ENCODE data around the gene STXBP1. TPM values are rescaled to one million over a fixed set of nuclear protein-coding genes. Genes with fewer than 3 reads are reported as not detected.
"Not testable (repeated sequence)": the region's sequence is repeated elsewhere in the genome, so short reads cannot be mapped to it uniquely, and the experiment has no call there.

STXBP1 gene
- total and polyA plus RNA-seq, 12 donors = 14.4 to 59.2 (median 46.4) TPM

GRCh38 chr9:127611603-127611898 lies 526 bp upstream of the STXBP1 start:
- no peak for TF ChIP-seq CTCF (IDR thresholded peaks at IDR 0.05)
- H3K36me3 ChIP-seq = no peaks in the 10 kb centered on the region
- H3K4me1 ChIP-seq = peaks cover 0 to 57% (median 38%) of the 10 kb centered on the region in 9 donors
- DNase-seq (no peak), ATAC-seq (peak in 3 of 8 donors; percentile 0 to 2 (median 1))
- peak overlapping the region in 9 of 10 donors; percentile 30 to 98 (median 78) for H3K27ac ChIP-seq
- H3K27me3 ChIP-seq = peaks cover 0 to 35% (median 0%) of the 10 kb centered on the region in 7 donors
- H3K4me3 ChIP-seq = peak overlapping the region in 9 of 10 donors; percentile 65 to 98 (median 90)
- H3K9me3 ChIP-seq = no peaks in the 10 kb centered on the region
- intact Hi-C loops (cut with DNase I) = loop anchor here in 4 of 10 donors (5.0 to 10.0 kb wide), 2 partner anchors 53 to 106 kb away; partner anchors contain the start of genes PTRH1 (in 3 of the 4) and TTC16 (in 3 of the 4)
- WGBS, 2 donors = 2 to 6% methylated on average over 11 of the region's 11 CpGs

GRCh38 chr9:127612939-127613582 lies 984 bp downstream of the STXBP1 start:
- 1 to 3% methylated on average over 41 of the region's 41 CpGs for WGBS, 2 donors
- Histone ChIP-seq H3K9me3 (no peaks in the 10 kb centered on the region), H3K4me3 (peak overlapping the region; percentile 65 to 98 (median 88)), H3K4me1 (peaks cover 0 to 43% (median 23%) of the 10 kb centered on the region in 9 donors), H3K36me3 (no peaks in the 10 kb centered on the region), H3K27me3 (peaks cover 0 to 35% (median 0%) of the 10 kb centered on the region in 7 donors), H3K27ac (peak overlapping the region; percentile 60 to 98 (median 94))
- ATAC-seq (peak; percentile 59 to 81 (median 73)), DNase-seq (peak; percentile 83 to 84)
- TF ChIP-seq CTCF (IDR thresholded peaks at IDR 0.05) = no peak
- intact Hi-C loops (cut with DNase I) = loop anchor here in 4 of 10 donors (1.0 to 10.0 kb wide), 3 partner anchors 20 to 104 kb away; partner anchors contain the start of genes PTRH1 (in 3 of the 4) and TTC16 (in 3 of the 4)

- Histone ChIP-seq H3K36me3 (peaks cover 0 to under 1% (median 0%) of the 10 kb centered on the region in 9 donors), H3K27ac (peak overlapping the region; percentile 60 to 98 (median 94)), H3K4me1 (peaks cover 0 to 38% (median 18%) of the 10 kb centered on the region in 9 donors), H3K9me3 (no peaks in the 10 kb centered on the region), H3K4me3 (peak overlapping the region; percentile 65 to 98 (median 88)), H3K27me3 (peaks cover 0 to 35% (median 0%) of the 10 kb centered on the region in 7 donors)
- no peak for TF ChIP-seq CTCF (IDR thresholded peaks at IDR 0.05)
- ATAC-seq (no peak), DNase-seq (no peak)
- WGBS, 2 donors = 36 to 68% methylated on average over 5 of the region's 5 CpGs
- intact Hi-C loops (cut with DNase I) = loop anchor here in 4 of 10 donors (5.0 to 10.0 kb wide), 2 partner anchors 51 to 104 kb away; partner anchors contain the start of genes PTRH1 (in 3 of the 4) and TTC16 (in 3 of the 4)
Observed at GRCh38 chr9:127613583-127613954, 1.5 kb downstream of the STXBP1 start.

GRCh38 chr9:127614961-127615360 lies 2.9 kb downstream of the STXBP1 start:
- H3K4me1 ChIP-seq = peaks cover 0 to 34% (median 15%) of the 10 kb centered on the region in 9 donors
- H3K36me3 ChIP-seq = peaks cover 0 to 9% (median 0%) of the 10 kb centered on the region in 9 donors
- ATAC-seq (no peak), DNase-seq (no peak)
- TF ChIP-seq CTCF (IDR thresholded peaks at IDR 0.05) = no peak
- no peaks in the 10 kb centered on the region for H3K9me3 ChIP-seq
- peak overlapping the region in 2 of 10 donors; percentile 37 to 55 for H3K27ac ChIP-seq
- intact Hi-C loops (cut with DNase I) = loop anchor here in 4 of 10 donors (5.0 to 10.0 kb wide), 2 partner anchors 50 to 102 kb away; partner anchors contain the start of genes PTRH1 (in 3 of the 4) and TTC16 (in 3 of the 4)
- H3K27me3 ChIP-seq = peaks cover 0 to 32% (median 0%) of the 10 kb centered on the region in 7 donors
- WGBS, 2 donors = 76 to 89% methylated on average over 3 of the region's 3 CpGs
- H3K4me3 ChIP-seq = no peak overlapping the region

GRCh38 chr9:127621339-127621970 lies 9.4 kb downstream of the STXBP1 start:
- ATAC-seq; H3K27ac ChIP-seq; H3K4me1 ChIP-seq; H3K36me3 ChIP-seq; H3K27me3 ChIP-seq; H3K4me3 ChIP-seq; H3K9me3 ChIP-seq; DNase-seq; intact Hi-C loops (cut with DNase I): not testable (repeated sequence)
- WGBS, 2 donors = 95 to 96% methylated on average over 10 of the region's 10 CpGs

Measured in heart right ventricle (tissue), 16 donors.